Astrocyte of the spinal cord (primary cell): ENCODE data around the gene KCNA5.

ENCODE experiments used
- DNase-seq: peaks from one replicate; pipeline ENCODE4 v3.0.0; 2011; ENCODE audit warnings: low read depth, low spot score
- H3K4me3 ChIP-seq: 2 replicates; pipeline ENCODE4 v1.5.1; 2011; ENCODE audit warnings: low read depth, mild to moderate bottlenecking, low read length, moderate library complexity
- CTCF ChIP-seq: IDR thresholded peaks from 2 replicates; pipeline ENCODE4 v1.5.1; 2012; ENCODE audit warnings: low read depth, mild to moderate bottlenecking, low read length, inconsistent platforms
- in situ Hi-C: cut with HindIII; loops from 2 replicates; pipeline ENCODE4 v1.10.0; 2017; ENCODE audit warnings: low sequenced_read_pairs

Gene KCNA5

DNA sequence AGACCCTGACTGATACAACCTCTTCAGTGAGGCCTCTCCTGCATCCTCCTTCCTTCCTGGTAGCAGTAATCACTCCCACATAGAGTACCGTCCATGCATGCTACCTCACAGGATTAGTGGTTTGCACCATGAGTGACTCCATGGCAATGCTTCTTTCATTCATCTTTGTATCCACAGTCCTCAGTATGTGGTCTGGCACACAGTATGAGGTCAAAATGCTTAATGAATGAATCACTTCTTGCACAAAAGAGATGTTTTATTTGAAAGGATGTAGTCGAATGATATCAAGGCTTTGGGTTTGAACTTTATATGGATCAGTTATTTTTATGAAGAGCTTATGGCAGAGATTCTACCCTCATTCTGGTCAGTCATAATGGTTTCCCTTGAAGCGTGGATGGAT is 42.2 kb downstream of the KCNA5 start:
- peak; percentile 95 for DNase-seq
- no peak overlapping the region for H3K4me3 ChIP-seq
- in situ Hi-C loops, result no loop called here
- no peak for TF ChIP-seq CTCF

- in situ Hi-C loops, result no loop called here
- DNase-seq, result no peak
- H3K4me3 ChIP-seq, result no peak overlapping the region
- TF ChIP-seq CTCF, result no peak
Measured at GRCh38 chr12:5087831-5088554, 44.3 kb downstream of the KCNA5 start.

DNA sequence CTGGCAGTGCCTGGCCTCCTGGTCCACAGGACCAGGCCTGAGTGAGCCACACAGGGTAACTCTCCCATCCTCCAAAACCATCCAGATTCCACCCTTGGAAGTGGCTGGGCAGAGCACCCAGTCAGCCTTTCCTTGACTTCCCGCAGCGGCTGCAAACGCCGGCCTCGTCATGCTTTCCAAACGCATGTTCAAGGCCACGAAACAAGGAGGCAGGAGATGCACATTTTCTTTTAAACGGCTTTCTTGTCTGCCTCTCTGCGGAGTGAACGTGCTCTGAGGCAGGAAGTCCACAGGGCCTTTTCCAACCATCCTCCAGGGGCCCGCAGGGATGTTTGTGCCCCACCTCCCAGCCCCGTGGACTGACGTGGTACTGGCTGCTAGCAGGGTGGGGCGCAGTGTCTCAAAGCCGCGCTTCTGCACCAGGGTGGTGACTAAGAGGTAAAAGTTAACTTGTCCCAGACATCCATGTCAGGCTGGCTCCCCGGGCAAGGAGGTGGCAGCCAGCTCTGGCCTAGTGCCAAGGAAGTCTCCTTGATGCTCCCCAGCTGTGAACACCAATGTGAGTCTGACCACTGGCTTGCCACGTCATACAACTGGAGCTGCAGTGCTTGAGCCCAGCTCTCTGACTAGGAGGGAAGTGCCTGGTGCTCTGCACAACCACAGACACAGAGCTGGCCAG is 45.0 kb downstream of the KCNA5 start:
- TF ChIP-seq CTCF, result no peak
- DNase-seq, result peak; percentile 78
- in situ Hi-C loops, result no loop called here
- H3K4me3 ChIP-seq, result no peak overlapping the region

DNA sequence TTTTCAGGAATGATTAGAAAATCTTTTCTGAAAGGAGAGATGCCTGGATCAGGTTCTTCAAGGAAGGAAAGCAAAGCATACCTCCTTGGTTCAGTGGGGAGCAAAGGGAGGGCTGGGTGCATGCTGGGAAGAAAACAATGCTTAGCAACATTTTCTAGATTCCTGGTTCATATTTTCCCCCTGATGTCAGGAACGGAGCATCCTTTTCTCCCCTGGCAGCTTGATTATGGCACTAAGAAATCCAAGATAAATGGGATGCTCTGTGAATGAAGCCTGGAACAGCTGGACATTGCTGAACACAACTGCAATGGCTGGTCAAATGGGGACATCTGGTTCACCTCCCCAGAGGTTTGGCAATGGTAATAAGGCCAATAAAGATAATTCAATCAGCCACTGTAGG is 50.9 kb downstream of the KCNA5 start:
- in situ Hi-C loops, result no loop called here
- TF ChIP-seq CTCF, result no peak
- no peak overlapping the region for H3K4me3 ChIP-seq
- no peak for DNase-seq

GRCh38 chr12:5094986-5095385 is 51.3 kb downstream of the KCNA5 start:
- no peak for DNase-seq
- H3K4me3 ChIP-seq, result no peak overlapping the region
- TF ChIP-seq CTCF, result no peak
- in situ Hi-C loops, result no loop called here
